K562 (cell line): ENCODE results near the gene INSR. TPM values are rescaled to one million over a fixed set of nuclear protein-coding genes. Genes with fewer than 3 reads are reported as not detected.
A peak's percentile ranks its signal among the peaks of the same experiment; 100 is the strongest.

Source experiments
- ATAC-seq: fragments of 200-7000 bp; cut with Tn5 transposase; 3 replicates; pipeline ENCODE4 v1.9.1; 2020; ENCODE audit warnings: moderate library complexity
- BruUV-seq: library from RNA; stranded (reverse); fragments of 400-500 nt; replicated peaks from 2 replicates; lab custom pipeline; 2021; lab: Mats Ljungman, UMichigan
- CTCF ChIA-PET: fragments of 300-600 bp; formaldehyde crosslinking; extraction: SDS; loops from one replicate; lab custom pipeline; 2021; ENCODE audit warnings: low intra/inter-chr PET ratio; lab: Yijun Ruan, JAX
- POLR2A ChIA-PET: fragments of 300-600, 350-650 bp; sonication (Branson Sonifier 250); formaldehyde crosslinking; extraction: SDS; loops from one replicate; lab custom pipeline; 2021; ENCODE audit warnings: antibody characterized with exemption, inconsistent platforms; lab: Yijun Ruan, JAX
- DNase-seq, 4 experiments: peaks; one replicate each; pipeline versions ENCODE4 v3.0.0 to v3.0.0-alpha.2; 2011 to 2018; ENCODE audit warnings: low spot score in 3 of 4, mixed read lengths in 3 of 4; ENCODE audit errors: extremely low read depth in 1 of 4
- FAIRE-seq: peaks from 2 replicates; lab custom pipeline; 2011; peaks lifted over from hg19 to GRCh38; lab: Jason Lieb, UNC
- H2AFZ ChIP-seq: 2 replicates; pipeline ENCODE4 v1.6.0; 2011; ENCODE audit warnings: low read depth, low read length, control low read depth, inconsistent platforms
- H3K27ac ChIP-seq: fragments of 200-600 bp; 3 replicates; pipeline ENCODE4 v1.8.0; 2011; ENCODE audit warnings: low read depth, mild to moderate bottlenecking, control low read depth, inconsistent platforms, low read length, moderate library complexity, mixed read lengths; ENCODE audit errors: extremely low read depth
- H3K27me3 ChIP-seq, 2 experiments: fragments of 300-600 bp in 1 of 2; 2 replicates in 1 of 2; 3 replicates in 1 of 2; pipeline versions ENCODE4 v1.6.0 to v1.8.0; 2011; ENCODE audit warnings: inconsistent platforms in 2 of 2, low read length in 2 of 2, mild to moderate bottlenecking in 1 of 2, mixed read lengths in 1 of 2, moderate library complexity in 1 of 2; ENCODE audit not compliant: control insufficient read depth in 2 of 2, insufficient read depth in 2 of 2
- H3K36me3 ChIP-seq: fragments of 300-600 bp; 3 replicates; pipeline ENCODE4 v1.8.0; 2011; ENCODE audit warnings: mild to moderate bottlenecking, low read length, inconsistent platforms; ENCODE audit not compliant: control insufficient read depth, insufficient read depth
- H3K4me1 ChIP-seq, 2 experiments: fragments of 200-600 bp in 1 of 2; replicated peaks in 1 of 2; 2 replicates in 1 of 2; 3 replicates in 1 of 2; pipeline versions ENCODE4 v1.5.1 to v1.8.0; 2011; ENCODE audit warnings: inconsistent platforms in 2 of 2, low read length in 2 of 2, mild to moderate bottlenecking in 1 of 2, mixed read lengths in 1 of 2, moderate library complexity in 1 of 2; ENCODE audit not compliant: control insufficient read depth in 2 of 2, insufficient read depth in 2 of 2
- H3K4me2 ChIP-seq: 2 replicates; pipeline ENCODE4 v1.6.1; 2011; ENCODE audit warnings: low read length, control low read depth, inconsistent platforms, mixed read lengths; ENCODE audit not compliant: insufficient read depth
- H3K4me3 ChIP-seq: fragments of 200-600 bp; sonication (generic), shearing (Covaris generic); 2 replicates; pipeline ENCODE4 v1.5.1; 2016; ENCODE audit warnings: control low read depth, inconsistent platforms
- H3K79me2 ChIP-seq: fragments of 200-600 bp; 3 replicates; pipeline ENCODE4 v1.8.0; 2011; ENCODE audit warnings: low read length, inconsistent platforms; ENCODE audit not compliant: control insufficient read depth, insufficient read depth
- H3K9ac ChIP-seq, 2 experiments: 2 replicates each; pipeline versions ENCODE4 v1.6.0 to v1.6.1; 2011; ENCODE audit warnings: low read depth in 2 of 2, low read length in 2 of 2, control low read depth in 1 of 2, inconsistent platforms in 1 of 2, mild to moderate bottlenecking in 1 of 2, mixed read lengths in 1 of 2; ENCODE audit not compliant: insufficient read depth in 1 of 2
- H3K9me1 ChIP-seq: one replicate; pipeline ENCODE4 v1.6.0; 2011; ENCODE audit warnings: inconsistent platforms, mild to moderate bottlenecking, low read length, moderate library complexity; ENCODE audit not compliant: control insufficient read depth, insufficient read depth
- H3K9me3 ChIP-seq: replicated peaks from 2 replicates; pipeline ENCODE4 v1.5.1; 2011; ENCODE audit warnings: low read depth, low read length, inconsistent platforms; ENCODE audit not compliant: control insufficient read depth, insufficient read depth
- H4K20me1 ChIP-seq: replicated peaks from 2 replicates; pipeline ENCODE4 v1.6.1; 2011; ENCODE audit warnings: low read length, inconsistent platforms, mixed read lengths; ENCODE audit not compliant: control insufficient read depth, insufficient read depth
- CLOCK ChIP-seq: fragments of 250-450 bp; sonication (Bioruptor Pico); IDR thresholded peaks from 2 replicates; pipeline ENCODE4 v1.4.0; 2020; ENCODE audit warnings: mild to moderate bottlenecking, moderate library complexity, borderline replicate concordance
- KAT8 ChIP-seq: fragments of 450-650 bp; IDR thresholded peaks from 2 replicates; pipeline ENCODE4 v1.6.1; 2016; ENCODE audit warnings: low read depth, mild to moderate bottlenecking
- NRF1 ChIP-seq, 2 experiments: fragments of 450-650 bp; IDR thresholded peaks in 1 of 2; conservative IDR thresholded peaks in 1 of 2; 2 replicates each; pipeline ENCODE4 v1.6.1; 2014; ENCODE audit warnings: mild to moderate bottlenecking in 2 of 2
- RREB1 ChIP-seq: fragments of 250-450 bp; sonication (Bioruptor Pico); IDR thresholded peaks from 2 replicates; pipeline ENCODE4 v1.4.0; 2020
- WGBS: fragments of 100-300 bp; shearing (Covaris generic); methylation state at CpG from one replicate; pipeline ENCODE4 v1.1.6; 2016; ENCODE audit warnings: low coverage, mixed read lengths; ENCODE audit not compliant: insufficient coverage; ENCODE audit errors: missing lambda C conversion rate; 5-methylcytosine and 5-hydroxymethylcytosine counted together
- in situ Hi-C: fragments of 300-500 bp; cut with MboI; formaldehyde crosslinking; loops from 4 replicates; pipeline ENCODE4 v1.15.0; 2018; ENCODE audit warnings: inconsistent platforms, mixed read lengths
- intact Hi-C: fragments of 100-400 bp; cut with micrococcal nuclease; formaldehyde crosslinking; loops from 2 replicates; pipeline ENCODE4 v1.14.2; 2022
- polyA plus RNA-seq, 8 experiments: library from polyadenylated mRNA; depleted of rRNA in 4 of 8; stranded (reverse) in 5 of 8; unstranded in 3 of 8; fragments of >200 nt; fragmentation: Nextera tagmentation in 2 of 8; fragmentation: Illumina TruSeq in 1 of 8; extraction: Ambion mirVana in 2 of 8; extraction: Trizol in 1 of 8; gene quantifications; 2 replicates each; pipeline versions ENCODE4 v1.2.1 to v1.2.3, GENCODE V29; 2011 to 2014; ENCODE audit warnings: inconsistent platforms in 1 of 8, missing spikeins in 1 of 8
- total RNA-seq, 7 experiments: library from RNA; depleted of rRNA in 6 of 7; stranded (reverse); fragments of >200 nt in 6 of 7; fragmentation: Illumina TruSeq in 2 of 7; extraction: Trizol in 2 of 7; gene quantifications; 2 replicates each; pipeline versions ENCODE4 v1.2.1 to v1.2.3, GENCODE V29; 2011 to 2021; ENCODE audit warnings: low replicate concordance in 1 of 7

INSR gene
- total and polyA plus RNA-seq, 9 of the 15 experiments (the other 6 are each of a cell fraction or from before 2014, with no cell fraction given): 0.04 to 0.88 (median 0.41) TPM

GRCh38 chr19:7119582-7119981 lies 174.6 kb downstream of the INSR start (continued):
- no peak for TF ChIP-seq CLOCK
- TF ChIP-seq KAT8: no peak

GRCh38 chr19:7117248-7117647 lies 177.0 kb downstream of the INSR start:
- no peak for DNase-seq
- CTCF ChIA-PET: no interaction called here
- no TSS peak for BruUV-seq

More at GRCh38 chr19:7117248-7117647, 177.0 kb downstream of the INSR start:
- FAIRE-seq (no peak), ATAC-seq (no peak)
- peak in 1 of 2 experiments; percentile 39; a peak in 1 of 4 replicates for TF ChIP-seq NRF1 (conservative IDR thresholded peaks at IDR 0.05 in 1 of 2, IDR thresholded peaks at IDR 0.05 in 1 of 2)
- no peak for TF ChIP-seq RREB1 (CRISPR knock-in tag)
- POLR2A ChIA-PET: interaction anchor here (0.8 to 1.4 kb wide), 2 partner anchors 9 to 21 kb away, joined by 3 to 5 read pairs; no protein-coding TSS in a partner anchor
- no peak overlapping the region for H2AFZ ChIP-seq
- H3K9me3 ChIP-seq: no peaks in the 10 kb centered on the region
- H3K36me3 ChIP-seq: no peaks in the 10 kb centered on the region
- H3K9me1 ChIP-seq: no peaks in the 10 kb centered on the region
- intact Hi-C loops: no loop called here
- H3K4me1 ChIP-seq: no peaks in the 10 kb centered on the region
- H3K4me3 ChIP-seq: no peak overlapping the region
- in situ Hi-C loops: no loop called here
- H3K27ac ChIP-seq: no peak overlapping the region
- no peak overlapping the region for H3K4me2 ChIP-seq
- H3K9ac ChIP-seq: no peak overlapping the region
- 0% methylated on average over 11 of the region's 11 CpGs for WGBS
- H4K20me1 ChIP-seq: no peaks in the 10 kb centered on the region
- peaks cover 20 to 48% of the 10 kb centered on the region in 2 experiments; a peak in 4 of 5 replicates for H3K27me3 ChIP-seq
- H3K79me2 ChIP-seq: no peaks in the 10 kb centered on the region
